ENCODE results near the gene OGDH. TPM values are rescaled to one million over a fixed set of nuclear protein-coding genes. Genes with fewer than 3 reads are reported as not detected.
A peak's percentile ranks its signal among the peaks of the same experiment; 100 is the strongest.
"Not testable (repeated sequence)": the region's sequence is repeated elsewhere in the genome, so short reads cannot be mapped to it uniquely, and the experiment has no call there.

The OGDH gene
- total RNA-seq, 1 donor from 2014 or later = 57.0 TPM

DNA sequence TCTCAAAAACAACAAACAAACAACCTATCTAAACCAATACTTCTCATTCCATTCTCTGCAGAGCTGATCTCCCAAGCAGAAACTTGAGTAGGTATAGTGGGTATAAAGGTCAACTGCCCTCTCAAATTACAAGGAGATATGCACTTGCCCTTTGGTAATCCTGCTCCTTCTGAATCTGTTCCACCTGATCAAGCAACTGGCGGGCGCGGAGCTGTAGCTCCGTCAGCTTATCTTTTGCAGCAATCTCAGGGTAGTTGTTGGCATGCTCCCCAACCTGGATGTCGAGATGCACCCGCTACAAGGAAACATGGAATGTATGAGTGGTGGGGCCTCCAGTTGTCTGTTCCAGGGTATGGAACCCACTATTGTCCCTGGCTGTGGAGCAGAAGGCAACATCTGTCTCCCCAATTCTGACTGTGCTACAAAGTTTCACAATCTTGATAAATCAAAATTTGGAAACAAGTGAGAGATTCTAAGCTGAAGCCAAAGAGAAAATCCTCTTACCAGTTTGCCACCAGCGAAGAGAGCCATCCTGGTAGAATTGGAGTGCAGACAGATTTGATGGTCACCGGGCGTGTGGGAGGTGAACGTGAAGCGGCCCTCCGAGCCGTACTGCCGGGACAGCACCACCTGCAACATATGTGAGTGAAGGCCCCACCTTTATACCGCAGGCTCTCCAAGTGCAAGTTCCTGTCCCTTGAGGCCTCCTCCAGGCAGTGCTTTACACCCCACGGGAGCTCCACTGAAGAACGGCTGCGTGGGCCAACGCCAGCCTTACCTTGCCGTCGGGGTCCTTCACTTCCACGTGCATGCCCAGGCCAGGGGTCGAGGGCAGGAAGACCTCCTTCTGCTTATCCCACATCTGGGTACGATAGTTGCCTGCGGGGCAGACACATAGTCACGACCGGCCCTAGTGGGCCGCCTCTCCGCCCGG is 25.2 kb upstream of the OGDH start:
- peak; percentile 42 for DNase-seq

GRCh38 chr7:44581879-44582603 is 24.4 kb upstream of the OGDH start, which contains the start of gene TMED4:
TSS of gene TMED4 (minus strand) at chr7:44582231. CDS start at chr7:44582206, 25 bp downstream.
- DNase-seq = peak; percentile 99

DNA sequence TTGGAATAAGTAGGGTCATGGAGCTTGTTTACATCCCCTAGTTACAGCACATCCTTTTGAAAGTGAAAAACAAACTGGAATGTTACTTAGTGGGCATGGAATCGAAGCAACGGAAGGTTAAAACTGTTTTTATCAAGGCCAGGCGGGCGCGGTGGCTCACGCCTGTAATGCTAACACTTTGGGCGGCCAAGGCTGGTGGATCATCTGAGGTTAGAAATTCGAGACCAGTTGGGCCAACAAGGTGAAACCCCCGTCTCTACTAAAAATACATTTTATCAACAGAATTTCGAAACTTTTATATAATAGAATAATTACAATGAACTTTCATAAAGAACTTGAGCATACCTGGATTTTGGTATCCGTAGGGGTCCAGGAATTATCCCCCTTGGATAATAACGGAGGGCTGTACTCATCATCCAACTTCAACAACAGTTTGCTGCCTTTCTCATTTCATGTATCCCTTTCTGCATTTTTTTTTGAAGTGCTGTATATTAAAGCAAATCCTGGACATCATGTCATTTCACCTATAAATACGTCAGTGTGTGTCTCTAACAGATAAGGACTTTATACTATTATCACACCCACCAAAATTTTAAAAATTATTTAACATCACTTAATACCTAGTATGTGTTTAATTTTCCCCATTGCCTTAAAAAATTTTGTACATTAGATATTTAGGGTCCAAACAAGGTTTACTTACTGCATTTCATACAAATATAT is 23.1 kb upstream of the OGDH start:
- DNase-seq = peak; percentile 6

GRCh38 chr7:44587843-44588711 is 18.4 kb upstream of the OGDH start:
- DNase-seq = peak; percentile 81

DNA sequence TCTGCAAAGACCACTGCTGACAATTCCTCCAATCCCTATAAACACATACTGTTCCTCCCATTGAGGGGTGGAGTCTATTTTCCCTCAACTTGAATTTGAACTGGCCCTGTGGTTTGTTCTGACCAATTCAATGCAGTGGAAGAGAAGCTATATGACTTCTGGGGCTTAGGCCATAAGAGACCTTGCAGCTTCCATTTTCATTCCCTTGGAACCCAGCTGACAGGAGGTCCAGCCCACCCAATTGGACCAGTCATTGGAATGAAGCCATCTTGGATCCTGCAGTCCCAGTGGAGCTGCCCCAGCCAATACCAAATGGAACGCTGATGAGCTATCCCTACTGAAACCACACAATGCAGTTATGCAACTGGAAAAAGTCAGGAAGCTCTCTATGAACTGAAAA is 15.5 kb upstream of the OGDH start:
- DNase-seq = no peak

GRCh38 chr7:44595934-44596635 is 10.3 kb upstream of the OGDH start:
- DNase-seq = peak; percentile 19

GRCh38 chr7:44597181-44597580 is 9.2 kb upstream of the OGDH start:
- not testable (repeated sequence) for DNase-seq

GRCh38 chr7:44599222-44599621 is 7.2 kb upstream of the OGDH start:
- no peak for DNase-seq

- DNase-seq = no peak
These were observed 3.9 kb upstream of the OGDH start for GRCh38 chr7:44602576-44602910.

GRCh38 chr7:44603193-44603592 is 3.2 kb upstream of the OGDH start:
- no peak for DNase-seq

GRCh38 chr7:44604941-44605340 is 1.5 kb upstream of the OGDH start:
- no peak for DNase-seq

DNA sequence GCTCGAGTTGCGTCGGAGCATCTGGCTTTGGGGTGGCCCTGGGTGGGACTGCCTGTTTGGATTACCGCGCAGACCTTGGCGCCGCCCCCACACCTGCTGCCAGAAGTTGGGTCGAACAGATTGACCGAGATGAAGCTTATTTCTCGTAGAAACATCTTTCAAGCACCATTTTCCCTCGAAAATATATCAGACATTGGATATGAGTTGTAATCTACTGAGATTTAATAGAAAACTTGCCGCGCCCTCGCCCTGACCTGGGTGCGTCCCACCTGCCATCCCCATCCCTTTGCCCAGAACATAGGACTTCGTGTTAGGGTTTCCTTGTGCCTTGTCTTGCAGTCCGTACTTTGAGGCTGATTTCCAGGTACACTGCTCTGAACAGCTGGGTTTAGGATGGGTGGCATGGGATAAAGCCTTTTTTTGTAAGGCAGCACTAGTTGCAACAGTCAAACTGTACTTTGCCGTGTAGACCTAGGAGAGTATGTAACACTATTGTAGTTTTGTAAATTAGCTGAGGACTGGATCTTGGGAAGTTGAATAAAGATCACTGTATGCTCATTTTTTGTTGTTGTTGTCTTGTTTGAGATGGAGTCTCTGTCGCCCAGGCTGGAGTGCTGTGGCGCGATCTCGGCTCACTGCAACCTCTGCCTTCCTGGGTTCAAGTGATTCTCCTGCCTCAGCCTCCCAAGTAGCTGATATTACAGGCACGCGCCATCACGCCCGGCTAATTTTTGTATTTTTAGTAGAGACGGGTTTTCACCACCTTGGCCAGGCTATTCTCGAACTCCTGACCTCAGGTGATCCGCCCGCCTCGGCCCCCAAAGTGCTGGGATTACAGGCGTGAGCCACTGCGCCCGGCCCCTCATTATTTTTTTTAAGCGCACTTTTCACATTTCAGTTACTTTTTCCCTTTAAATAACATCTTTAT is 978 bp downstream of the OGDH start:
- DNase-seq = no peak

- DNase-seq = no peak
These were observed 2.7 kb downstream of the OGDH start for GRCh38 chr7:44608916-44609648.

DNA sequence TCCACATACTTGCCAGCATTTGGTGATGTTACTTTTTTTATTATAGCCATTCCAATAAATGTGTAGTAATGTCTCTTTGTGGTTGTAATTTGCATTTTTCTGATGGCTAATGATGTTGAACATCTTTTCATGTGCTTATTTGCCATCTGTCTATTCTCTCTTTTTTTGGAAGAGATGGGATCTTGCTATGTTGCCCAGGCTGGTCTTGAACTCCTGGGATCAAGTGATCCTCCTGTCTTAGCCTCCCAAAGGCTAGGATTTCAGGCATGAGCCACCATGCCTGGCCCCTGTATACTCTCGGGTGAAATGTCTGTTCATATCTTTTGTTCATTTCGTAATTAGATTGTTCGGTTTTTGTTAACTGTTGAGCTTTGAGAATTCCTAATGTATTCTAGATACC is 3.4 kb downstream of the OGDH start:
- no peak for DNase-seq

DNA sequence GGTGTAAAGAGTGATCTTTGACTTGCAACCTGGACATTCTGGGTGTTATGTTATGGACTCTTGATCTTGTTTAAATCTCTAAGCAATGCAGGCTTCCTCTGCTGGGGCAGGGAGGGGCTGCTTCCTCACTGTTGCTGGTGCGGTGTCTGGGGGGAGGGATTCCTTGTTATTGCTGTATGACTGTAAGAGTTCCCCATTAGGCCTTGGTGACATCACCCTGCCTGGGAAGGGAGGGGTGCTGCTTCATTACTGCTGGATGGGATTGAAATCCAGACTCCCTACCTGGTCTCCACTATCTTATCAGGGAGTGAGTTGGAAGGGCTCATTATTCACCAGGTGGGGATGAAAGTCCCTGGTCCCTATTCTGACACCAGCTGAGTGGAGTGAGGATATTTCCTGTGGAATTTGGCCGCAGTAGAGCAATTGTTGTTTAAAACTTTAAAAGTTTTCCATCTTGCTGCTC is 8.8 kb downstream of the OGDH start:
- peak; percentile 68 for DNase-seq

GRCh38 chr7:44615793-44616192 is 9.4 kb downstream of the OGDH start:
- no peak for DNase-seq

GRCh38 chr7:44616545-44616944 is 10.1 kb downstream of the OGDH start:
- DNase-seq = no peak

- DNase-seq = no peak
These were observed 10.9 kb downstream of the OGDH start for GRCh38 chr7:44617225-44617890.

GRCh38 chr7:44618045-44618444 is 11.6 kb downstream of the OGDH start:
- no peak for DNase-seq
